Neural cell (in vitro differentiated cells): ENCODE data around the gene LZIC.

Experiments
- CTCF ChIP-seq: fragments of 450-650 bp; IDR thresholded peaks from 2 replicates; pipeline ENCODE4 v1.5.1; 2014; ENCODE audit warnings: antibody characterized with exemption, mild to moderate bottlenecking, moderate library complexity; ENCODE audit not compliant: poor library complexity, severe bottlenecking
- POLR2AphosphoS5 ChIP-seq: IDR thresholded peaks from 2 replicates; pipeline ENCODE4 v1.6.1; 2012
- TAF1 ChIP-seq: IDR thresholded peaks from 2 replicates; pipeline ENCODE4 v1.6.1; 2012; ENCODE audit warnings: low read depth

- TF ChIP-seq CTCF: no peak
- TF ChIP-seq POLR2AphosphoS5: no peak
- no peak for TF ChIP-seq TAF1
These were observed 33.8 kb downstream of the LZIC start for GRCh38 chr1:9909234-9910046.
